ENCODE data around the gene EYA3. TPM values are rescaled to one million over a fixed set of nuclear protein-coding genes. Genes with fewer than 3 reads are reported as not detected.

Gene EYA3
- 10 to 100 TPM; 27.8 to 30.7 TPM for total RNA-seq

GRCh38 chr1:28088168-28088961 is at the start of gene EYA3:
EYA3 (minus strand) TSS chr1:28088610; CDS start chr1:28058026, 30,584 bp downstream.
- H3K4me3 Mint-ChIP-seq, result peak within 1 kb of the TSS; percentile 97
- H3K4me1 Mint-ChIP-seq, result peaks cover 35% of the 10 kb centered on the region
- peak; percentile 98 for DNase-seq
- H3K36me3 Mint-ChIP-seq (ENCODE audit: low read depth), result peaks cover 3% of the 10 kb centered on the region
- ChIA-PET POLR2A (interaction anchor here (0.5 to 0.6 kb wide), 4 partner anchors 84 to 340 kb away, joined by 3 to 4 read pairs (median 3); no protein-coding TSS in a partner anchor), CTCF (interaction anchor here (0.6 to 3.8 kb wide), 13 partner anchors 8 to 794 kb away, joined by 3 to 20 read pairs (median 3); no protein-coding TSS in a partner anchor)
- H3K27me3 Mint-ChIP-seq, result peaks cover 6% of the 10 kb centered on the region
- H3K9me3 Mint-ChIP-seq, result no peaks in the 10 kb centered on the region
- peak within 1 kb of the TSS; percentile 96 for H3K27ac Mint-ChIP-seq

GRCh38 chr1:28136922-28137613 is 48.7 kb upstream of the EYA3 start:
- no peak for DNase-seq
- ChIA-PET POLR2A (no interaction called here), CTCF (interaction anchor here (0.9 kb wide), 1 partner anchor 16 kb away, joined by 3 read pairs; no protein-coding TSS in a partner anchor)
- Mint-ChIP-seq H3K27ac (no peak overlapping the region), H3K36me3 (ENCODE audit: low read depth) (no peaks in the 10 kb centered on the region), H3K9me3 (peaks cover 2% of the 10 kb centered on the region), H3K4me3 (no peak overlapping the region), H3K4me1 (no peaks in the 10 kb centered on the region), H3K27me3 (peaks cover 64% of the 10 kb centered on the region)

GRCh38 chr1:28136169-28136921 is 47.9 kb upstream of the EYA3 start:
- POLR2A ChIA-PET, result no interaction called here
- CTCF ChIA-PET, result interaction anchor here (0.9 to 1.4 kb wide), 2 partner anchors 16 to 17 kb away, joined by 3 to 4 read pairs; no protein-coding TSS in a partner anchor
- Mint-ChIP-seq H3K9me3 (peaks cover 2% of the 10 kb centered on the region), H3K4me1 (no peaks in the 10 kb centered on the region), H3K4me3 (no peak overlapping the region), H3K36me3 (ENCODE audit: low read depth) (no peaks in the 10 kb centered on the region), H3K27ac (no peak overlapping the region), H3K27me3 (peaks cover 63% of the 10 kb centered on the region)
- no peak for DNase-seq

GRCh38 chr1:28135371-28136168 is 47.2 kb upstream of the EYA3 start:
- Mint-ChIP-seq H3K27ac (no peak overlapping the region), H3K36me3 (ENCODE audit: low read depth) (no peaks in the 10 kb centered on the region), H3K4me3 (no peak overlapping the region), H3K9me3 (peaks cover 2% of the 10 kb centered on the region), H3K27me3 (peaks cover 67% of the 10 kb centered on the region), H3K4me1 (no peaks in the 10 kb centered on the region)
- DNase-seq, result no peak
- ChIA-PET POLR2A (no interaction called here), CTCF (interaction anchor here (0.7 to 1.4 kb wide), 3 partner anchors 17 to 324 kb away, joined by 3 to 4 read pairs (median 3); no protein-coding TSS in a partner anchor)

- ChIA-PET POLR2A (no interaction called here), CTCF (interaction anchor here (0.5 to 1.5 kb wide), 4 partner anchors 14 to 216 kb away, joined by 3 to 4 read pairs (median 3); no protein-coding TSS in a partner anchor)
- Mint-ChIP-seq H3K4me3 (no peak overlapping the region), H3K27ac (no peak overlapping the region), H3K9me3 (peaks cover 2% of the 10 kb centered on the region), H3K36me3 (ENCODE audit: low read depth) (no peaks in the 10 kb centered on the region), H3K27me3 (peaks cover 71% of the 10 kb centered on the region), H3K4me1 (no peaks in the 10 kb centered on the region)
- DNase-seq, result no peak
These were observed 46.3 kb upstream of the EYA3 start for GRCh38 chr1:28134651-28135207.

- CTCF ChIA-PET, result interaction anchor here (0.6 to 1.6 kb wide), 2 partner anchors 14 to 22 kb away, joined by 3 to 7 read pairs; no protein-coding TSS in a partner anchor
These were observed 44.1 kb upstream of the EYA3 start for GRCh38 chr1:28132171-28133167.

GRCh38 chr1:28130901-28131300 is 42.5 kb upstream of the EYA3 start:
- no peak overlapping the region for H3K4me3 Mint-ChIP-seq
- H3K27ac Mint-ChIP-seq, result no peak overlapping the region
- peaks cover 2% of the 10 kb centered on the region for H3K9me3 Mint-ChIP-seq
- POLR2A ChIA-PET, result no interaction called here
- CTCF ChIA-PET, result no interaction called here
- no peaks in the 10 kb centered on the region for H3K4me1 Mint-ChIP-seq
- H3K36me3 Mint-ChIP-seq (ENCODE audit: low read depth), result no peaks in the 10 kb centered on the region
- DNase-seq, result no peak
- H3K27me3 Mint-ChIP-seq, result peaks cover 72% of the 10 kb centered on the region

More at GRCh38 chr1:28132171-28133167, 44.1 kb upstream of the EYA3 start:
- Mint-ChIP-seq H3K4me3 (no peak overlapping the region), H3K4me1 (no peaks in the 10 kb centered on the region), H3K9me3 (peaks cover 2% of the 10 kb centered on the region), H3K27ac (no peak overlapping the region), H3K27me3 (peaks cover 71% of the 10 kb centered on the region), H3K36me3 (ENCODE audit: low read depth) (no peaks in the 10 kb centered on the region)
- no peak for DNase-seq
- POLR2A ChIA-PET, result no interaction called here

GRCh38 chr1:28129150-28129549 is 40.7 kb upstream of the EYA3 start:
- Mint-ChIP-seq H3K27me3 (peaks cover 64% of the 10 kb centered on the region), H3K4me1 (no peaks in the 10 kb centered on the region), H3K36me3 (ENCODE audit: low read depth) (no peaks in the 10 kb centered on the region), H3K4me3 (no peak overlapping the region), H3K9me3 (peaks cover 2% of the 10 kb centered on the region), H3K27ac (no peak overlapping the region)
- ChIA-PET POLR2A (no interaction called here), CTCF (no interaction called here)
- DNase-seq, result no peak

GRCh38 chr1:28127617-28128257 is 39.3 kb upstream of the EYA3 start:
- DNase-seq, result no peak
- Mint-ChIP-seq H3K36me3 (ENCODE audit: low read depth) (no peaks in the 10 kb centered on the region), H3K4me3 (no peak overlapping the region), H3K4me1 (no peaks in the 10 kb centered on the region), H3K27ac (no peak overlapping the region), H3K9me3 (no peaks in the 10 kb centered on the region), H3K27me3 (peaks cover 57% of the 10 kb centered on the region)
- ChIA-PET POLR2A (no interaction called here), CTCF (no interaction called here)

GRCh38 chr1:28126783-28127490 is 38.5 kb upstream of the EYA3 start:
- Mint-ChIP-seq H3K4me3 (no peak overlapping the region), H3K4me1 (no peaks in the 10 kb centered on the region), H3K9me3 (no peaks in the 10 kb centered on the region), H3K27ac (no peak overlapping the region), H3K27me3 (peaks cover 55% of the 10 kb centered on the region), H3K36me3 (ENCODE audit: low read depth) (no peaks in the 10 kb centered on the region)
- no peak for DNase-seq
- CTCF ChIA-PET, result no interaction called here
- POLR2A ChIA-PET, result no interaction called here

Data from activated CD4-positive, alpha-beta T cell treated with anti-CD3 and anti-CD28 coated beads, Interleukin-2, amount 10 ng/mL, durations not matched to agents 7 days and 5 days (primary cell).